HG02623 (cell line): ENCODE data around the gene PGBD5.
"Not testable (repeated sequence)": the region's sequence is repeated elsewhere in the genome, so short reads cannot be mapped to it uniquely, and the experiment has no call there.

ENCODE experiments used
- ATAC-seq: cut with Tn5 transposase; IDR thresholded peaks from one replicate; pipeline ENCODE4 v1.9.1; 2021; ENCODE audit warnings: moderate library complexity; ENCODE audit not compliant: unreplicated experiment

The PGBD5 gene

DNA sequence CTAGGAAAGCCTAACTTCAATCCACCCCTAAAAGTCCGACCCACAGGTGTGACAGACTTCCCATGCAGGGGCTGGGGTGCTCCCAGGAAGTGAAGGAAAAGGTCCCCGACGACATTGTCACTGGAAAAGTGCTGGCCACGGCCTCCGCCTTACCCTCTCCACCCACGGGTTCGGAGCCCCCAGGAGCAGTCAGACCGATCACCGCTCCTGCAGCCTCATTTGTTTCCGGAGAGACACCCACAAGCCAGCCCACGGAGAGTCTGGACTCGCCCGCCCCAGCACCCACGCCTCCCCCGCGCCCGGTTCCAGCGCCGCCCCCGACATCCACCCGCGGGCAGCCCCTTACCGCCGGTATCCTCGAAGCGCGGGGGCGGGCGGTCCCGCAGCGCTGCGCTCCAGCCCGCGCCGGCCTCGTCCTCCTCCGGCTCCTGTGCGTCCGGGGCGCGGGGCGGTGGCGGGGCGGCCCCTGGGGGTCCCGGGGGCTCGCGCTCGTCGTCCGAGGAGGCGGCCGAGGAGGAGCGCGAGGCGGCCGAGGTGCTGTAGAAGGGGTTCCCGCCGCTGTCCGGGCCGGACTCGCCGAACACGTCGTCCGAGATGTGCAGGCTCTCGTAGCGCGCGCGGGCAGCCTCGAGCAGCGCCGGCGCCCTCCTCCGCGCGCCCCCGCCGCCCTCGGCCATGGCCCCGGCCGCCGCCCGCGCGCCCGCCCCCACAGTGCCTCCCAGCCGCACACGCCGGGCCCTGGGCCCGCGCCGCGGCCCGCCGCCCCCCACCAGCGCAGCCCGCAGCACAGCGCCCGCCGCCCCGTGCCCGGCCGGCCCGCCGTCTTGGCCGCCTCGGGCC lies 660 bp downstream of the PGBD5 start:
- no peak for ATAC-seq

- no peak for ATAC-seq
These were observed 1.5 kb downstream of the PGBD5 start for GRCh38 chr1:230424391-230425251.

GRCh38 chr1:230423951-230424350 lies 2.2 kb downstream of the PGBD5 start:
- ATAC-seq = no peak

DNA sequence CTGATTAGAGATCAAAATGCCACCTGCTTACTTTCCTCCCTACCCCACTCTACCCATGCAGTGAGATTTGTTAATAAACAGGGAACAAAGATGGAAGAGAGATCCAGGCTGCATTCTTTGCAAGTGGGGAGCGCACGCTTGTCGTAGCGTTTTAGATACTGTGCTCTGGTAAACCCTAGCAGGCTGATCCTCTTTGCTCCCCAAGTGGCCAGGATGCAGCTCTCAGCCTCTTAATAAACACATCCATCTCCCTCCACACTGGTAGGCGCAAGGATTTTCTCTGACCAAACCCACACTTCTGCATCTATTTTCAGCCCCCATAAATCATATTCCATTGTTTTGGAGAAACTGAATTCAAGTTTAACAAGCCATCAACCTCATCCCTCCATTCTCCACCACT lies 2.9 kb downstream of the PGBD5 start:
- no peak for ATAC-seq

GRCh38 chr1:230422221-230422981 lies 3.7 kb downstream of the PGBD5 start:
- no peak for ATAC-seq

GRCh38 chr1:230421481-230421880 lies 4.7 kb downstream of the PGBD5 start:
- no peak for ATAC-seq

DNA sequence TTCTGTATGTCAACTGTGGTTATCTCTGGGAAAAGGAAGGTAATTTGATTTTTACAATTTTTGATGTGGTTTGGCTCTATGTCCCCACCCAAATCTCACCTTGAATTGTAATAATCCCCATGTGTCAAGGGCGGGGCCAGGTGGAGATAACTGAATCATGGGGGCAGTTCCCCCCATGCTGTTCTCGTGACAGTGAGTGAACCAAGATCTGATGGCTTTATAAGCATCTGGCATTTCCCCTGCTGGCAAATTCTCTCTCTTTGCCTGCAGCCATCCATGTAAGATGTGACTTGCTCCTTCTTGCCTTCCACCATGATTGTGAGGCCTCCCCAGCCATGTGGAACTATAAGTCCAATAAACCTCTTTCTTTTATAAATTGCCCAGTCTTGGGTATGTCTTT lies 5.8 kb downstream of the PGBD5 start:
- ATAC-seq = not testable (repeated sequence)

DNA sequence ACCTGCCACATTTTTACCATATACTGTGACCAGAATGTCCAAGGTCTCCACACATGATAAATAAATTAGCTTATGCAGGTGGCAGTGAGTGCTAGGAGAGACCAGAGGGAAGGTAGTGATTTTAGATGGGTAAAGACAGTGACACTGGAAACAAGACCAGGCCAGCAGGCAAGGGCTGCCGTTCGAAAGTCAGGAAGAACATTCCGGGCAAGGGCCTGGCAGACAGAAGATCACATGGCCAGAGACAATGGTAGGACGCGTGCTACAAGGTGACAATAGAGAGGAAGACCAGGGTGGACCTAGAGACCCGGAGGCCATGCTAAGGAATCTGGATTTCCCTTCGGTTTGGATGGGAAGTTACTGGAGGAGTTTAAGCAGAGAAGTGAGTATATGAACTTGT lies 9.7 kb downstream of the PGBD5 start:
- no peak for ATAC-seq

DNA sequence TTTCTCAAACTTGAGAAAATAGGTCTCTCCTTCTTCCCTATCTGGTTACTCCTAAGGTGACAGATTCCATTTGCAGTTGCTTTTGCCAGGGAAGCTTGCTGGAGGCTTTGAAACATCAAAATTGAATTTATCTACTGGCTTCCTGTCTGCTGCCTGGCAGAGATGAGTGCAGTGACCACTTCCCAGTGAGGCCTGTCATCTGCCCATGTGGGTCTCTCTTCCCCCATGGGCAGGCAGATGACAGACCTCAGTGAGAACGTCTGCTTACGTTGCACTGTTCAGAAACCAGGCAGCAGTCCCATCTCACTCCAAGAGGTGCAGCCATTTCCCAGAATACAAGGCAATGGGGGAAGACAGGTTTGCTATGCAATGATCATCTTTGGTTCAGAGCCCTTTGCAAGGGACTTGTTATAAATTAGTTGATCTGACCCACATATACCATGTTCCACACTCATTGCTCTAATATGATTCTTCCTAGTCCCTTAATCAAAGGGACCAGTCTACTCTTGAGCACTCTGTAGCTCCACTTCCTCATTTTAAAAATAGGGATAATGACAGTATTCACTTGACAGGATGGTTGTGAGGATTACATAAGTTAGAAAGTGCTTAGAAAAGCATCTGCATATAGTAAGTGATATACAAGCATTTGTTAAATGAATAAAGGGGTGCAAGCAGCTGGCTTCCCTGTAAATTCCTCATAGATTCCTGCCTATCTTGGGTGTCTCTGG lies 10.6 kb downstream of the PGBD5 start:
- no peak for ATAC-seq

GRCh38 chr1:230414694-230415093 lies 11.4 kb downstream of the PGBD5 start:
- ATAC-seq = no peak

- no peak for ATAC-seq
These were observed 12.0 kb downstream of the PGBD5 start for GRCh38 chr1:230414102-230414501.

DNA sequence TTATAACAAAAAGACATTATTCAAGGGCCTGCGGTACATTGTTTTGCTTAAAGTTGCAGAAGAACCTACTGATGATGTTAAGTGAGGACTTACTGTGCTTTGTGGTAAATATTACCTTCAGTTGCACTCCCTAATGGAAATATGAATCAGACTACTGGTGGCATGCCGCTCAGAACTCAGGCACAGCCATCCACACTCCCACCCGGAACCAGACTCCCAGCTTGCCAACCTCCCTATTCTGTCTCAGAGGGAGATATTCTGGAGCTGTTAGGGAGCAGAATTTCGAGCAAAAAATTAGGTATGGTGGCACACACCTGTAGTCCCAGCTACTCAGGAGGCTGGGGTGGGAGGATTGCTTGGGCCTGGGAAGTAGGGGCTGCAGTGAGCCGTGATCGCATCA lies 13.1 kb downstream of the PGBD5 start:
- ATAC-seq = no peak

GRCh38 chr1:230408971-230409370 lies 17.2 kb downstream of the PGBD5 start:
- no peak for ATAC-seq

- no peak for ATAC-seq
These were observed 18.8 kb downstream of the PGBD5 start for GRCh38 chr1:230407351-230407750.

DNA sequence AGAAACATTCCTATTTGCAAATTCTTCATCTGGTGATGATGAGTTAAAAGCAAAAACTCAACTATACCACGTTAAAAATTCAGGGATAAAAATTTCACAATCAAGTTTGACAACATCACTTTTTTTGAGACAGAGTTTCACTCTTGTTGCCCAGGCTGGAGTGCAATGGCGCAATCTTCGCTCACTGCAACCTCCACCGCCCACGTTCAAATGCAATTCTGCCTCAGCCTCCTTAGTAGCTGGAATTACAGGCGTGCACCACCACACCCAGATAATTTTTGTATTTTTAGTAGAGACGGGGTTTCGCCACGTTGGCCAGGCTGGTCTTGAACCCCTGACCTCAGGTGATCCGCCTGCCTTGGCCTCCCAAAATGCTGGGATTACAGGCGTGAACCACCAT lies 19.4 kb downstream of the PGBD5 start:
- ATAC-seq = not testable (repeated sequence)

DNA sequence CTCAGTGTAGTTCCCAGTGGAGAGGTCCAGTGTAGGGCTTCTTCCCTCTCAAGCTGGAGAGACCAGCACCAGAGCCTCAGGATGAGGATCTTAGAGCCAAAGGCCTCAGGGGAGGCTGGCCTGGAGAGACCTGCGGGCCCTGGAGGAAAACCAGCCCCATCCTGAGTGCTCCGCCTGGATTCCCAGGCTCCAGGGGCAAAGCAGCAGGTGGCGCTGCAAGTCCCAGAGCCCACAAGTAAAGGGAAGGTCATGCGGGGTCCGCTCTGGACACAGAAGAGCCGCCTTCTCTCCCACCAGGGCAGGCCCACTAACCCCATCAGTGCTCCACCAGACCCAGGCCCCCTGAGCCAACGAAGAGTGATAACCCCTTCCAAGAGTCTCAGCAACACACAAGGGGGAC lies 22.7 kb downstream of the PGBD5 start:
- ATAC-seq = no peak

- ATAC-seq = no peak
These were observed 24.3 kb downstream of the PGBD5 start for GRCh38 chr1:230401763-230402294.

- ATAC-seq = no peak
These were observed 25.0 kb downstream of the PGBD5 start for GRCh38 chr1:230401101-230401500.

DNA sequence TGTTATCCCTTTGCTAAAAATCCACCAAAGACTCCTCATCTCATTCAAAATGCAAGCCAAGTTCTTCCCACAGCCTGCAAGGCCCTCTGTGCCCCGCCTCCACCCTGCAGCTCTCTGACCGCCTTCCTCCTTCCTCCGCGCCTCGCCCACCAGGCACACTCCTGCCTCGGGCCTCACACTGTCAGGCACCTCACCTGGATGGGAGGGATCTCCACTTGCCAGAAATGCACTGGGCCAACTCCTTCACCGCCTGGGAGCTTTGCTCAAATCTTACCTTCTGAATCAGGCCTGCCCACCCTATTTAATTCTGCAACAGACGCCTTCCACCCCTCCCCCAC lies 26.2 kb downstream of the PGBD5 start:
- no peak for ATAC-seq

DNA sequence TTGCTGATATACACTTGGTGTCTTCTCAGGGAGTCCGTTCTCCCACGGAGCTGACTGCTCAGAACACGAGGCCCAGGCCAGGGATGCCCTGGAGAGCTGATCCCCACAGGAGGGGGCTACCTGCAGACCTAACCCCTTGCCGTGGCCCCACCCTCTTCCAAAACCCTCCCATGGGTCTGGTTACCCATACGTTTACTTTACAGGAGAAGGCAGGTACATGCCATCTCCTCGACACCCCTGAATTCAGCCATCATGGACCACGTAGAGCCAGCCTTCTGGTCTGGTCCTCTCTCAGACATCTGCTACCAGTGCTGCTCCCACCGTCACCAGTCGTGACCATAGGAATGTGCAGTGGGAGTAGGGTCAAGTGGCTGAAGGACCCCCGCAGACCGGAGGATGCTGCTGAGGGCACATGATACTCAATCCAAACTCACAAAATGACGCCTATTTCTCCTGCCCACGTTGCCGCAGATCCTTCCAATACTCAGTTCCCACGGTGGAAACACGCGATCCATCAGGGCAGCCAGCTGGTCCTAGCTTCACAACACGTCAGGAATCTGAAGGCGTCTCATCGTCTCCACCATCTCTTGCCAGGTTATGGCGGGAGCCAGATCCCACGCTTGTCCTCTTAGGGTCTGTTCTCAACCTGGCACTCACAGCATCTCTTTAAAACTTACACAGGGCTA lies 26.7 kb downstream of the PGBD5 start:
- no peak for ATAC-seq
